SK-N-SH (cell line): Measurements from ENCODE around the gene AP4E1. TPM values are rescaled to one million over a fixed set of nuclear protein-coding genes. Genes with fewer than 3 reads are reported as not detected.

Source experiments
- CTCF ChIA-PET: fragments of 300-600, 350-600 bp; formaldehyde crosslinking; extraction: SDS; loops from one replicate; lab custom pipeline; 2021; lab: Yijun Ruan, JAX
- POLR2A ChIA-PET: fragments of 350-600 bp; sonication (Branson Sonifier 250); formaldehyde crosslinking; extraction: SDS; loops from one replicate; lab custom pipeline; 2020; ENCODE audit warnings: antibody characterized with exemption, inconsistent platforms; lab: Yijun Ruan, JAX
- DNase-seq: peaks from one replicate; pipeline ENCODE4 v3.0.0; 2012
- H2AFZ ChIP-seq: fragments of 200-600 bp; sonication (generic); 2 replicates; pipeline ENCODE4 v1.8.1; 2016; ENCODE audit warnings: antibody characterized with exemption, mild to moderate bottlenecking, low read depth
- H3F3A ChIP-seq: fragments of 200-600 bp; sonication (generic); replicated peaks from 2 replicates; pipeline ENCODE3; 2016; ENCODE audit warnings: antibody characterized with exemption, mild to moderate bottlenecking; ENCODE audit not compliant: insufficient read depth
- H3K27ac ChIP-seq, 2 experiments: fragments of 200-500 bp in 1 of 2; fragments of 200-600 bp in 1 of 2; sonication (Bioruptor generic) in 1 of 2; sonication (generic), shearing (Covaris generic) in 1 of 2; 2 replicates each; pipeline versions ENCODE4 v1.5.1 to v1.6.1; 2014 to 2016; ENCODE audit warnings: low read depth in 2 of 2, inconsistent platforms in 1 of 2, low read length in 1 of 2, mild to moderate bottlenecking in 1 of 2, mixed read lengths in 1 of 2
- H3K27me3 ChIP-seq: fragments of 200-600 bp; sonication (generic), shearing (Covaris generic); 2 replicates; pipeline ENCODE4 v1.6.1; 2016; ENCODE audit warnings: mixed run types; ENCODE audit not compliant: insufficient read depth
- H3K36me3 ChIP-seq, 2 experiments: fragments of 200-500 bp in 1 of 2; fragments of 200-600 bp in 1 of 2; sonication (Bioruptor generic) in 1 of 2; sonication (generic) in 1 of 2; replicated peaks in 1 of 2; 2 replicates each; pipeline versions ENCODE3 to v1.5.1; 2014 to 2016; ENCODE audit warnings: low read length in 1 of 2, mild to moderate bottlenecking in 1 of 2; ENCODE audit not compliant: insufficient read depth in 2 of 2, control insufficient read depth in 1 of 2
- H3K4me1 ChIP-seq, 2 experiments: fragments of 200-500 bp in 1 of 2; fragments of 200-600 bp in 1 of 2; sonication (Bioruptor generic) in 1 of 2; sonication (generic), shearing (Covaris generic) in 1 of 2; 2 replicates each; pipeline versions ENCODE4 v1.5.1 to v1.6.1; 2014 to 2016; ENCODE audit warnings: low read depth in 1 of 2, low read length in 1 of 2, mixed run types in 1 of 2; ENCODE audit not compliant: insufficient read depth in 2 of 2, control insufficient read depth in 1 of 2
- H3K4me2 ChIP-seq: fragments of 200-600 bp; sonication (generic), shearing (Covaris generic); 2 replicates; pipeline ENCODE4 v1.6.1; 2017; ENCODE audit warnings: mixed run types
- H3K4me3 ChIP-seq, 2 experiments: fragments of 200-500 bp in 1 of 2; fragments of 200-600 bp in 1 of 2; sonication (Bioruptor generic) in 1 of 2; sonication (generic), shearing (Covaris generic) in 1 of 2; 2 replicates each; pipeline versions ENCODE4 v1.5.1 to v1.8.1; 2014 to 2016; ENCODE audit warnings: low read depth in 2 of 2, inconsistent platforms in 1 of 2, low read length in 1 of 2, mild to moderate bottlenecking in 1 of 2, mixed read lengths in 1 of 2, moderate library complexity in 1 of 2
- H3K79me2 ChIP-seq: fragments of 200-600 bp; sonication (generic); 2 replicates; pipeline ENCODE4 v1.8.1; 2017; ENCODE audit warnings: mild to moderate bottlenecking; ENCODE audit not compliant: insufficient read depth
- H3K9ac ChIP-seq: fragments of 200-600 bp; sonication (generic); 2 replicates; pipeline ENCODE4 v1.6.1; 2017; ENCODE audit warnings: mixed run types
- H3K9me2 ChIP-seq: fragments of 200-600 bp; sonication (generic); 2 replicates; pipeline ENCODE4 v1.6.1; 2017; ENCODE audit warnings: mixed run types
- H3K9me3 ChIP-seq: fragments of 200-600 bp; sonication (generic); 2 replicates; pipeline ENCODE4 v1.6.1; 2017; ENCODE audit warnings: mixed run types, mild to moderate bottlenecking, moderate library complexity
- H4K20me1 ChIP-seq: fragments of 200-600 bp; sonication (generic); 2 replicates; pipeline ENCODE4 v1.6.1; 2017; ENCODE audit warnings: mild to moderate bottlenecking, mixed run types; ENCODE audit not compliant: insufficient read depth
- FOXJ3 ChIP-seq: sonication (generic); formaldehyde crosslinking; IDR thresholded peaks from 2 replicates; pipeline ENCODE4 v1.5.1; 2020; ENCODE audit warnings: mild to moderate bottlenecking, missing genetic modification reagents
- GABPA ChIP-seq: IDR thresholded peaks from 2 replicates; pipeline ENCODE4 v1.4.0; 2012; ENCODE audit warnings: low read depth, mild to moderate bottlenecking
- IRF3 ChIP-seq: fragments of 150-350 bp; IDR thresholded peaks from 2 replicates; pipeline ENCODE4 v1.6.1; 2016; ENCODE audit warnings: mild to moderate bottlenecking, low read depth, low read length
- MAX ChIP-seq: IDR thresholded peaks from 2 replicates; pipeline ENCODE4 v1.4.0; 2012; ENCODE audit warnings: low read depth
- MEF2A ChIP-seq: IDR thresholded peaks from 2 replicates; pipeline ENCODE4 v1.4.0; 2012; ENCODE audit warnings: low read depth, borderline replicate concordance
- NFIC ChIP-seq: IDR thresholded peaks from 2 replicates; pipeline ENCODE4 v1.4.0; 2012; ENCODE audit warnings: borderline replicate concordance
- NRF1 ChIP-seq: IDR thresholded peaks from 2 replicates; pipeline ENCODE4 v1.6.1; 2012; ENCODE audit warnings: low read depth, mild to moderate bottlenecking, low read length
- RXRA ChIP-seq: IDR thresholded peaks from 2 replicates; pipeline ENCODE4 v1.4.0; 2012; ENCODE audit warnings: low read depth, mild to moderate bottlenecking, borderline replicate concordance
- SMC3 ChIP-seq: IDR thresholded peaks from 2 replicates; pipeline ENCODE4 v1.6.1; 2012; ENCODE audit warnings: low read depth, low read length, improper control_type of control experiment
- USF2 ChIP-seq: fragments of 150-350 bp; IDR thresholded peaks from 2 replicates; pipeline ENCODE4 v1.6.1; 2017; ENCODE audit warnings: antibody characterized with exemption, low read length, low read depth, borderline replicate concordance
- YY1 ChIP-seq: IDR thresholded peaks from 2 replicates; pipeline ENCODE4 v1.4.0; 2012; ENCODE audit warnings: low read depth, mild to moderate bottlenecking
- ZBTB33 ChIP-seq: IDR thresholded peaks from 2 replicates; pipeline ENCODE4 v1.4.0; 2012; ENCODE audit warnings: low read depth, borderline replicate concordance
- WGBS: methylation state at CpG from one replicate; pipeline ENCODE4 v1.1.6; 2017; ENCODE audit warnings: low lambda C conversion rate; 5-methylcytosine and 5-hydroxymethylcytosine counted together
- polyA plus RNA-seq, 3 experiments: library from polyadenylated mRNA; depleted of rRNA; stranded (reverse); fragments of >200 nt; gene quantifications; 2 replicates each; pipeline ENCODE4 v1.2.3, GENCODE V29; 2012
- TF ChIP-seq, protein P1 (sequence below): fragments of 200-600 bp; sonication (generic); IDR thresholded peaks from 2 replicates; pipeline ENCODE4 v1.6.1; 2017; ENCODE audit warnings: antibody characterized with exemption, mild to moderate bottlenecking, moderate library complexity
- TF ChIP-seq, protein P2 (sequence below): IDR thresholded peaks from 2 replicates; pipeline ENCODE4; 2012

Gene AP4E1
- polyA plus RNA-seq, 1 of the 3 experiments (the other 2 are of a cell fraction): 1.6 TPM

- Histone ChIP-seq H3K79me2 (peaks cover 5% of the 10 kb centered on the region; the same call in 1 of the 2 replicates), H3K36me3 (no peaks in the 10 kb centered on the region), H3K9me2 (no peaks in the 10 kb centered on the region), H3F3A (peaks cover 3% of the 10 kb centered on the region), H3K9me3 (no peaks in the 10 kb centered on the region), H3K27me3 (no peaks in the 10 kb centered on the region), H3K4me1 (peaks cover 0 to 6% of the 10 kb centered on the region in 2 experiments; a peak in 1 of 4 replicates), H4K20me1 (no peaks in the 10 kb centered on the region), H3K27ac (no peak overlapping the region), H3K4me2 (no peak overlapping the region), H2AFZ (no peak overlapping the region), H3K4me3 (no peak overlapping the region), H3K9ac (no peak overlapping the region)
- POLR2A ChIA-PET: no interaction called here
- DNase-seq: no peak
- CTCF ChIA-PET: interaction anchor here (1.3 to 2.3 kb wide), 2 partner anchors 18 to 28 kb away, joined by 6 read pairs; no protein-coding TSS in a partner anchor
- TF ChIP-seq, protein P1, sequence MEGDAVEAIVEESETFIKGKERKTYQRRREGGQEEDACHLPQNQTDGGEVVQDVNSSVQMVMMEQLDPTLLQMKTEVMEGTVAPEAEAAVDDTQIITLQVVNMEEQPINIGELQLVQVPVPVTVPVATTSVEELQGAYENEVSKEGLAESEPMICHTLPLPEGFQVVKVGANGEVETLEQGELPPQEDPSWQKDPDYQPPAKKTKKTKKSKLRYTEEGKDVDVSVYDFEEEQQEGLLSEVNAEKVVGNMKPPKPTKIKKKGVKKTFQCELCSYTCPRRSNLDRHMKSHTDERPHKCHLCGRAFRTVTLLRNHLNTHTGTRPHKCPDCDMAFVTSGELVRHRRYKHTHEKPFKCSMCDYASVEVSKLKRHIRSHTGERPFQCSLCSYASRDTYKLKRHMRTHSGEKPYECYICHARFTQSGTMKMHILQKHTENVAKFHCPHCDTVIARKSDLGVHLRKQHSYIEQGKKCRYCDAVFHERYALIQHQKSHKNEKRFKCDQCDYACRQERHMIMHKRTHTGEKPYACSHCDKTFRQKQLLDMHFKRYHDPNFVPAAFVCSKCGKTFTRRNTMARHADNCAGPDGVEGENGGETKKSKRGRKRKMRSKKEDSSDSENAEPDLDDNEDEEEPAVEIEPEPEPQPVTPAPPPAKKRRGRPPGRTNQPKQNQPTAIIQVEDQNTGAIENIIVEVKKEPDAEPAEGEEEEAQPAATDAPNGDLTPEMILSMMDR: no peak
- TF ChIP-seq IRF3: no peak
- no peak for TF ChIP-seq MEF2A
- no peak for TF ChIP-seq NRF1
Measured at GRCh38 chr15:50904211-50904610, 4.3 kb upstream of the AP4E1 start.

- Histone ChIP-seq H3K9me2 (no peaks in the 10 kb centered on the region), H3K9me3 (no peaks in the 10 kb centered on the region), H3K4me1 (peaks cover 4 to 9% of the 10 kb centered on the region in 2 experiments; a peak in 2 of 4 replicates), H3F3A (peaks cover 9% of the 10 kb centered on the region), H4K20me1 (no peaks in the 10 kb centered on the region), H3K4me3 (no peak overlapping the region), H3K36me3 (no peaks in the 10 kb centered on the region), H3K27me3 (no peaks in the 10 kb centered on the region), H3K4me2 (no peak overlapping the region), H3K79me2 (peaks cover 14% of the 10 kb centered on the region), H2AFZ (no peak overlapping the region), H3K27ac (no peak overlapping the region), H3K9ac (no peak overlapping the region)
- DNase-seq: no peak
- 95% methylated on average over 4 of the region's 4 CpGs for WGBS
- CTCF ChIA-PET: interaction anchor here (1.3 to 2.3 kb wide), 2 partner anchors 19 to 29 kb away, joined by 6 read pairs; no protein-coding TSS in a partner anchor
- no peak for TF ChIP-seq NFIC
- no peak for TF ChIP-seq SMC3
- TF ChIP-seq RXRA: no peak
- no peak for TF ChIP-seq MAX
- TF ChIP-seq GABPA: no peak
- TF ChIP-seq, protein P2, sequence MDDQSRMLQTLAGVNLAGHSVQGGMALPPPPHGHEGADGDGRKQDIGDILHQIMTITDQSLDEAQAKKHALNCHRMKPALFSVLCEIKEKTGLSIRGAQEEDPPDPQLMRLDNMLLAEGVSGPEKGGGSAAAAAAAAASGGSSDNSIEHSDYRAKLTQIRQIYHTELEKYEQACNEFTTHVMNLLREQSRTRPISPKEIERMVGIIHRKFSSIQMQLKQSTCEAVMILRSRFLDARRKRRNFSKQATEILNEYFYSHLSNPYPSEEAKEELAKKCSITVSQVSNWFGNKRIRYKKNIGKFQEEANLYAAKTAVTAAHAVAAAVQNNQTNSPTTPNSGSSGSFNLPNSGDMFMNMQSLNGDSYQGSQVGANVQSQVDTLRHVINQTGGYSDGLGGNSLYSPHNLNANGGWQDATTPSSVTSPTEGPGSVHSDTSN: no peak
- no peak for TF ChIP-seq FOXJ3 (CRISPR knock-in tag)
- TF ChIP-seq MEF2A: no peak
- no peak for TF ChIP-seq YY1
- TF ChIP-seq USF2: no peak
- no peak for TF ChIP-seq ZBTB33
- POLR2A ChIA-PET: interaction anchor here (0.7 kb wide), 2 partner anchors 185 to 435 kb away, joined by 3 read pairs; no protein-coding TSS in a partner anchor
Measured at GRCh38 chr15:50905055-50905454, 3.4 kb upstream of the AP4E1 start.
